Lower lobe of right lung (tissue), 2 donors: Measurements from ENCODE around the gene MAX. TPM values are rescaled to one million over a fixed set of nuclear protein-coding genes. Genes with fewer than 3 reads are reported as not detected.

Experiments used
- ATAC-seq, 2 donors: fragments of 200-7000 bp; cut with Tn5 transposase; one replicate each; pipeline ENCODE4 v1.9.1; 2020 to 2022; ENCODE audit warnings: mild to moderate bottlenecking in 2 of 2, moderate library complexity in 2 of 2
- DNase-seq: peaks from one replicate; pipeline ENCODE4 v3.0.0-alpha.2; 2020
- H3K27ac ChIP-seq: fragments of 200-600 bp; one replicate; pipeline ENCODE4 v1.8.0; 2022
- H3K27me3 ChIP-seq: fragments of 200-600 bp; one replicate; pipeline ENCODE4 v1.8.0; 2022; ENCODE audit warnings: low read depth
- H3K36me3 ChIP-seq: fragments of 200-600 bp; one replicate; pipeline ENCODE4 v1.8.0; 2022; ENCODE audit warnings: mild to moderate bottlenecking
- H3K4me1 ChIP-seq: fragments of 200-600 bp; one replicate; pipeline ENCODE4 v1.8.0; 2022
- H3K4me3 ChIP-seq: fragments of 200-600 bp; one replicate; pipeline ENCODE4 v1.8.0; 2022; ENCODE audit warnings: mild to moderate bottlenecking
- H3K9me3 ChIP-seq: fragments of 200-600 bp; one replicate; pipeline ENCODE4 v1.8.0; 2022
- CTCF ChIP-seq: fragments of 200-600 bp; IDR thresholded peaks from one replicate; pipeline ENCODE4 v1.8.0; 2022; ENCODE audit warnings: antibody characterized with exemption, mild to moderate bottlenecking
- intact Hi-C: fragments of 100-400 bp; cut with DNase I; formaldehyde crosslinking; loops from one replicate; pipeline ENCODE4 v1.11.0; 2022
- total RNA-seq: library from RNA; stranded (reverse); fragmentation: NEBNext Ultra II Directional; extraction: Animal tissue kit (Norgen Biotek cat#: 25700); gene quantifications from one replicate; pipeline ENCODE4 v1.2.1, GENCODE V29; 2021
- donor health status: DM: no; HTN: yes; CAD: no; lungs with severe emphysema.

Gene MAX
- total RNA-seq, 1 donor from 2014 or later: 105 TPM

- no peak overlapping the region for H3K27ac ChIP-seq
- ATAC-seq: no peak
- H3K4me3 ChIP-seq: no peak overlapping the region
- H3K36me3 ChIP-seq: no peaks in the 10 kb centered on the region
- intact Hi-C loops: no loop called here
- no peaks in the 10 kb centered on the region for H3K4me1 ChIP-seq
- no peaks in the 10 kb centered on the region for H3K9me3 ChIP-seq
- no peak for TF ChIP-seq CTCF
- no peaks in the 10 kb centered on the region for H3K27me3 ChIP-seq
- no peak for DNase-seq
These were observed 8.2 kb upstream of the MAX start for GRCh38 chr14:65110525-65110924.

GRCh38 chr14:65109357-65109756 lies 7.0 kb upstream of the MAX start:
- no peaks in the 10 kb centered on the region for H3K9me3 ChIP-seq
- DNase-seq (no peak), ATAC-seq (no peak)
- H3K27me3 ChIP-seq: no peaks in the 10 kb centered on the region
- H3K4me3 ChIP-seq: no peak overlapping the region
- H3K36me3 ChIP-seq: no peaks in the 10 kb centered on the region
- intact Hi-C loops: no loop called here
- TF ChIP-seq CTCF: no peak
- no peak overlapping the region for H3K27ac ChIP-seq
- H3K4me1 ChIP-seq: no peaks in the 10 kb centered on the region

GRCh38 chr14:65107200-65107599 lies 4.9 kb upstream of the MAX start:
- no peak for TF ChIP-seq CTCF
- intact Hi-C loops: no loop called here
- Histone ChIP-seq H3K36me3 (no peaks in the 10 kb centered on the region), H3K4me1 (peaks cover 6% of the 10 kb centered on the region), H3K27me3 (no peaks in the 10 kb centered on the region), H3K4me3 (no peak overlapping the region), H3K27ac (no peak overlapping the region), H3K9me3 (no peaks in the 10 kb centered on the region)
- no peak for DNase-seq
- no peak for ATAC-seq

- DNase-seq (no peak), ATAC-seq (no peak)
- TF ChIP-seq CTCF: no peak
- H3K4me3 ChIP-seq: no peak overlapping the region
- no peaks in the 10 kb centered on the region for H3K9me3 ChIP-seq
- no peaks in the 10 kb centered on the region for H3K27me3 ChIP-seq
- H3K36me3 ChIP-seq: no peaks in the 10 kb centered on the region
- H3K27ac ChIP-seq: no peak overlapping the region
- intact Hi-C loops: no loop called here
- H3K4me1 ChIP-seq: peaks cover 6% of the 10 kb centered on the region
These were observed 4.4 kb upstream of the MAX start for GRCh38 chr14:65106736-65107135.

- no peak overlapping the region for H3K27ac ChIP-seq
- no peak overlapping the region for H3K4me3 ChIP-seq
- intact Hi-C loops: no loop called here
- H3K9me3 ChIP-seq: no peaks in the 10 kb centered on the region
- TF ChIP-seq CTCF: no peak
- peaks cover 6% of the 10 kb centered on the region for H3K4me1 ChIP-seq
- no peaks in the 10 kb centered on the region for H3K36me3 ChIP-seq
- DNase-seq (no peak), ATAC-seq (no peak)
- no peaks in the 10 kb centered on the region for H3K27me3 ChIP-seq
These were observed 4.0 kb upstream of the MAX start for GRCh38 chr14:65106316-65106715.

- Histone ChIP-seq H3K27me3 (no peaks in the 10 kb centered on the region), H3K4me1 (peaks cover 21% of the 10 kb centered on the region), H3K4me3 (no peak overlapping the region), H3K9me3 (no peaks in the 10 kb centered on the region), H3K36me3 (no peaks in the 10 kb centered on the region), H3K27ac (no peak overlapping the region)
- no peak for ATAC-seq
- DNase-seq: no peak
- no peak for TF ChIP-seq CTCF
- intact Hi-C loops: no loop called here
These were observed 2.5 kb upstream of the MAX start for GRCh38 chr14:65104791-65105190.
